WTC11 (cell line): ENCODE measurements around the gene CCL4. TPM values are rescaled to one million over a fixed set of nuclear protein-coding genes. Genes with fewer than 3 reads are reported as not detected.

Experiments
- ATAC-seq: fragments of 200-7000 bp; cut with Tn5 transposase; 2 replicates; pipeline ENCODE4 v1.10.0; 2021; ENCODE audit warnings: mild to moderate bottlenecking, moderate library complexity
- CTCF ChIA-PET: fragments of 300-600 bp; sonication (Branson Sonifier 250); formaldehyde crosslinking; loops from one replicate; lab custom pipeline; 2021; ENCODE audit warnings: antibody characterized with exemption; lab: Charles Lee
- POLR2A ChIA-PET: fragments of 350-600 bp; sonication (Branson Sonifier 250); formaldehyde crosslinking; loops from one replicate; lab custom pipeline; 2021; ENCODE audit warnings: antibody characterized with exemption; lab: Charles Lee
- DNase-seq: peaks from one replicate; pipeline ENCODE4 v3.0.0; 2021; ENCODE audit warnings: low spot score
- H3K27ac Mint-ChIP-seq: 2 replicates; pipeline ENCODE4 v1.8.0; 2021; ENCODE audit warnings: mixed read lengths
- H3K27me3 Mint-ChIP-seq: 2 replicates; pipeline ENCODE4 v1.8.0; 2021; ENCODE audit warnings: low read depth, mild to moderate bottlenecking, moderate library complexity, mixed read lengths
- H3K36me3 Mint-ChIP-seq: 2 replicates; pipeline ENCODE4 v1.8.0; 2021; ENCODE audit warnings: mixed read lengths
- H3K4me1 Mint-ChIP-seq: 2 replicates; pipeline ENCODE4 v1.8.0; 2022; ENCODE audit warnings: mixed read lengths
- H3K4me3 Mint-ChIP-seq: 2 replicates; pipeline ENCODE4 v1.8.0; 2021; ENCODE audit warnings: mild to moderate bottlenecking, moderate library complexity, mixed read lengths
- H3K9me3 Mint-ChIP-seq: 2 replicates; pipeline ENCODE4 v1.8.0; 2021; ENCODE audit warnings: mixed read lengths
- ATF1 ChIP-seq: sonication (generic); formaldehyde crosslinking; IDR thresholded peaks from 2 replicates; pipeline ENCODE4 v1.8.1; 2023; ENCODE audit warnings: mild to moderate bottlenecking, moderate library complexity, missing genetic modification reagents
- ATF6 ChIP-seq: sonication (generic); formaldehyde crosslinking; IDR thresholded peaks from 2 replicates; pipeline ENCODE4 v1.8.1; 2023; ENCODE audit warnings: mild to moderate bottlenecking, missing genetic modification reagents
- CREB1 ChIP-seq: sonication (generic); formaldehyde crosslinking; IDR thresholded peaks from 2 replicates; pipeline ENCODE4 v1.8.0; 2023; ENCODE audit warnings: mild to moderate bottlenecking, missing genetic modification reagents
- CTCF ChIP-seq: fragments of 200-600 bp; IDR thresholded peaks from 2 replicates; pipeline ENCODE4 v1.8.0; 2022; ENCODE audit warnings: antibody characterized with exemption
- ELF4 ChIP-seq: sonication (generic); formaldehyde crosslinking; IDR thresholded peaks from 2 replicates; pipeline ENCODE4 v1.8.1; 2022; ENCODE audit warnings: low read depth, mild to moderate bottlenecking, moderate library complexity, missing genetic modification reagents
- EMX1 ChIP-seq: fragments of 250-450 bp; sonication (Bioruptor Pico); IDR thresholded peaks from 2 replicates; pipeline ENCODE4 v1.8.0; 2021; ENCODE audit warnings: mild to moderate bottlenecking
- ERG ChIP-seq: fragments of 250-450 bp; sonication (Bioruptor Pico); IDR thresholded peaks from 2 replicates; pipeline ENCODE4 v1.8.0; 2021; ENCODE audit warnings: mild to moderate bottlenecking
- FOXJ3 ChIP-seq: sonication (generic); formaldehyde crosslinking; IDR thresholded peaks from 2 replicates; pipeline ENCODE4 v1.9.0; 2021; ENCODE audit warnings: missing genetic modification reagents, mild to moderate bottlenecking, borderline replicate concordance
- FOXP4 ChIP-seq: sonication (generic); formaldehyde crosslinking; IDR thresholded peaks from 2 replicates; pipeline ENCODE4 v1.8.0; 2022; ENCODE audit warnings: mild to moderate bottlenecking, missing genetic modification reagents
- MYBL2 ChIP-seq: sonication (generic); formaldehyde crosslinking; IDR thresholded peaks from 2 replicates; pipeline ENCODE4 v1.8.1; 2023; ENCODE audit warnings: mild to moderate bottlenecking, moderate library complexity, missing genetic modification reagents
- NFYB ChIP-seq: sonication (generic); formaldehyde crosslinking; conservative IDR thresholded peaks from 2 replicates; pipeline ENCODE4 v1.8.0; 2022; ENCODE audit warnings: low read depth, missing genetic modification reagents
- PRRX2 ChIP-seq: fragments of 250-450 bp; sonication (Bioruptor Pico); IDR thresholded peaks from 2 replicates; pipeline ENCODE4 v1.8.0; 2021; ENCODE audit warnings: mild to moderate bottlenecking
- RELA ChIP-seq: sonication (generic); formaldehyde crosslinking; IDR thresholded peaks from 2 replicates; pipeline ENCODE4 v1.8.1; 2022; ENCODE audit warnings: missing genetic modification reagents, mild to moderate bottlenecking, borderline replicate concordance
- SMAD3 ChIP-seq: sonication (generic); formaldehyde crosslinking; IDR thresholded peaks from 2 replicates; pipeline ENCODE4 v1.8.0; 2022; ENCODE audit warnings: missing genetic modification reagents, mild to moderate bottlenecking, borderline replicate concordance
- SOX15 ChIP-seq: fragments of 250-450 bp; sonication (Bioruptor Pico); IDR thresholded peaks from 2 replicates; pipeline ENCODE4 v1.9.0; 2021; ENCODE audit warnings: mild to moderate bottlenecking
- TCF7 ChIP-seq: sonication (generic); formaldehyde crosslinking; IDR thresholded peaks from 2 replicates; pipeline ENCODE4 v1.8.0; 2022; ENCODE audit warnings: mild to moderate bottlenecking, low read depth, missing genetic modification reagents, moderate library complexity
- TEAD4 ChIP-seq: sonication (generic); formaldehyde crosslinking; IDR thresholded peaks from 2 replicates; pipeline ENCODE4 v1.8.0; 2022; ENCODE audit warnings: mild to moderate bottlenecking, missing genetic modification reagents
- USF1 ChIP-seq: sonication (generic); formaldehyde crosslinking; IDR thresholded peaks from 2 replicates; pipeline ENCODE4 v1.8.0; 2022; ENCODE audit warnings: mild to moderate bottlenecking, missing genetic modification reagents
- ZBTB43 ChIP-seq: sonication (generic); formaldehyde crosslinking; IDR thresholded peaks from 2 replicates; pipeline ENCODE4 v1.8.1; 2023; ENCODE audit warnings: mild to moderate bottlenecking, missing genetic modification reagents
- ZMAT4 ChIP-seq: fragments of 250-450 bp; sonication (Bioruptor Pico); IDR thresholded peaks from 2 replicates; pipeline ENCODE4 v1.9.0; 2021; ENCODE audit warnings: mild to moderate bottlenecking
- ZNF138 ChIP-seq: sonication (generic); formaldehyde crosslinking; conservative IDR thresholded peaks from 2 replicates; pipeline ENCODE4 v1.8.1; 2022; ENCODE audit warnings: mild to moderate bottlenecking, moderate library complexity, missing genetic modification reagents
- ZNF317 ChIP-seq: sonication (generic); formaldehyde crosslinking; IDR thresholded peaks from 2 replicates; pipeline ENCODE4 v1.8.1; 2023; ENCODE audit warnings: low read depth, mild to moderate bottlenecking, moderate library complexity, missing genetic modification reagents, borderline replicate concordance
- ZNF396 ChIP-seq: fragments of 250-450 bp; sonication (Bioruptor Pico); IDR thresholded peaks from 2 replicates; pipeline ENCODE4 v1.8.0; 2021; ENCODE audit warnings: mild to moderate bottlenecking, moderate library complexity, borderline replicate concordance
- ZNF423 ChIP-seq: fragments of 250-450 bp; sonication (Bioruptor Pico); IDR thresholded peaks from 2 replicates; pipeline ENCODE4 v2.1.2; 2022; ENCODE audit warnings: mild to moderate bottlenecking, moderate library complexity
- total RNA-seq: library from RNA; stranded (reverse); gene quantifications from 3 replicates; pipeline ENCODE4 v1.2.3, GENCODE V29; 2021
- TF ChIP-seq, protein P1 (sequence below): sonication (generic); formaldehyde crosslinking; IDR thresholded peaks from 2 replicates; pipeline ENCODE4 v1.8.1; 2022; ENCODE audit warnings: low read depth, missing genetic modification reagents, borderline replicate concordance
- TF ChIP-seq, protein P2 (sequence below): sonication (generic); formaldehyde crosslinking; IDR thresholded peaks from 2 replicates; pipeline ENCODE4 v1.8.1; 2023; ENCODE audit warnings: mild to moderate bottlenecking, missing genetic modification reagents, moderate library complexity

The CCL4 gene
- total RNA-seq, 1 experiment from 2014 or later = 0.48 TPM

DNA sequence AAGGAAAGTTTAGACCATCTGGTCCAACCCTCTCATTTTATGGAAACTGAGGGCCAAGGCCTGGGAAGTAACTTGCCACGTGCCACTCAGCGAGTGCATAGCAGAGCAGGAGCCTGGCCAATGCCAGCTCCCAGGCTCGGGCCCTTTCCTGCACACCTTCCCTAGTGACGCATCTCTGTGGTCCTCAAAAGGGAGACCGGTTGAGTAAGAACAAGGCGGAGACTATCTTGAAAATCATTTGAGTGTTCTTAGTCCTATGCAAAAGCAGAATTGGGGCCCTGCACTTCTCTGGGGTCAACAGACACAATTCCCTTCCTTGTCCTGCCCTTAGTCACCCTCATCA lies 2.8 kb downstream of the CCL4 start (continued):
- TF ChIP-seq, protein P1, sequence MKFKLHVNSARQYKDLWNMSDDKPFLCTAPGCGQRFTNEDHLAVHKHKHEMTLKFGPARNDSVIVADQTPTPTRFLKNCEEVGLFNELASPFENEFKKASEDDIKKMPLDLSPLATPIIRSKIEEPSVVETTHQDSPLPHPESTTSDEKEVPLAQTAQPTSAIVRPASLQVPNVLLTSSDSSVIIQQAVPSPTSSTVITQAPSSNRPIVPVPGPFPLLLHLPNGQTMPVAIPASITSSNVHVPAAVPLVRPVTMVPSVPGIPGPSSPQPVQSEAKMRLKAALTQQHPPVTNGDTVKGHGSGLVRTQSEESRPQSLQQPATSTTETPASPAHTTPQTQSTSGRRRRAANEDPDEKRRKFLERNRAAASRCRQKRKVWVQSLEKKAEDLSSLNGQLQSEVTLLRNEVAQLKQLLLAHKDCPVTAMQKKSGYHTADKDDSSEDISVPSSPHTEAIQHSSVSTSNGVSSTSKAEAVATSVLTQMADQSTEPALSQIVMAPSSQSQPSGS (CRISPR knock-in tag) = no peak
- no peak for TF ChIP-seq PRRX2 (CRISPR knock-in tag)
- no peak for TF ChIP-seq FOXJ3 (CRISPR knock-in tag)
- TF ChIP-seq TEAD4 (CRISPR knock-in tag) = no peak
- TF ChIP-seq ELF4 = no peak
- TF ChIP-seq TCF7 (CRISPR knock-in tag) = no peak
- TF ChIP-seq SOX15 (CRISPR knock-in tag) = no peak
- TF ChIP-seq RELA (CRISPR knock-in tag) = no peak
- TF ChIP-seq FOXP4 = no peak
- no peak for TF ChIP-seq ZMAT4
- no peak for TF ChIP-seq ZNF423 (CRISPR knock-in tag)
- TF ChIP-seq CREB1 (CRISPR knock-in tag) = no peak
- no peak for TF ChIP-seq ZBTB43 (CRISPR knock-in tag)
- TF ChIP-seq, all 79 proteins: peak for 0

DNA sequence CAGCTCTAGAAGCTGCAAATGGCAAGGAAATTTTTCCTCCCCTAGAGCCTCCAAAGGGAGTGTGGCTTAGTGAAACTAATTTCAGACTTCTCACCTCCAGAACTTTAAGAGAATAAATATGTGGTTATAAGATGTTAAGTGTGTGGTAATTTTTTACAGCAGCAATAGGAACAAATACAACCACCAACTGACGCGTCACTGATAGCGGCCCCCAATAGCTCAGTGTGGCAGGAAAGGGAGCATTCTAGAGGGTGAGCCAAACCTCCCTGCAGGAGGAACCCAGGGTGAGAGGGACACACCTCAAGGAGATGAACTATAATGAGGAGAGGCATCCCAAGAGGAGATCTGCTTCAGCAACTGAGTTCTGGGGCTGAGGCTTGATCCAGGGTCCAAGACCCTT lies 4.0 kb downstream of the CCL4 start:
- POLR2A ChIA-PET = no interaction called here
- Mint-ChIP-seq H3K27ac (no peak overlapping the region), H3K27me3 (no peaks in the 10 kb centered on the region; the same call in 1 of the 2 replicates), H3K4me3 (no peak overlapping the region), H3K36me3 (peaks cover 9% of the 10 kb centered on the region), H3K4me1 (no peaks in the 10 kb centered on the region), H3K9me3 (peaks cover 18% of the 10 kb centered on the region)
- DNase-seq (no peak), ATAC-seq (no peak)
- CTCF ChIA-PET = no interaction called here
- TF ChIP-seq PRRX2 (CRISPR knock-in tag) = no peak
- TF ChIP-seq ZNF317 (CRISPR knock-in tag) = no peak
- TF ChIP-seq NFYB (CRISPR knock-in tag) = no peak
- TF ChIP-seq MYBL2 = no peak
- TF ChIP-seq CTCF = no peak
- no peak for TF ChIP-seq ATF1 (CRISPR knock-in tag)
- TF ChIP-seq ZNF138 (CRISPR knock-in tag) = no peak
- TF ChIP-seq, protein P2, sequence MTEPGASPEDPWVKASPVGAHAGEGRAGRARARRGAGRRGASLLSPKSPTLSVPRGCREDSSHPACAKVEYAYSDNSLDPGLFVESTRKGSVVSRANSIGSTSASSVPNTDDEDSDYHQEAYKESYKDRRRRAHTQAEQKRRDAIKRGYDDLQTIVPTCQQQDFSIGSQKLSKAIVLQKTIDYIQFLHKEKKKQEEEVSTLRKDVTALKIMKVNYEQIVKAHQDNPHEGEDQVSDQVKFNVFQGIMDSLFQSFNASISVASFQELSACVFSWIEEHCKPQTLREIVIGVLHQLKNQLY (CRISPR knock-in tag) = no peak
- TF ChIP-seq CREB1 (CRISPR knock-in tag) = no peak
- no peak for TF ChIP-seq EMX1 (CRISPR knock-in tag)
- no peak for TF ChIP-seq ERG (CRISPR knock-in tag)
- TF ChIP-seq ZNF396 (CRISPR knock-in tag) = no peak
- no peak for TF ChIP-seq SMAD3 (CRISPR knock-in tag)
- no peak for TF ChIP-seq USF1
- TF ChIP-seq ATF6 (CRISPR knock-in tag) = no peak
